CD4-positive, alpha-beta T cell treated with Interleukin-4 for 1 hour (primary cell): ENCODE measurements around the gene LRATD1.

Experiments used
- DNase-seq, 2 donors: peaks; one replicate each; pipeline ENCODE4 v3.0.0-alpha.2; 2020 to 2022

The LRATD1 gene

GRCh38 chr2:14634182-14634488 is 1.6 kb downstream of the LRATD1 start:
- DNase-seq, result no peak

GRCh38 chr2:14634489-14635390 is 2.2 kb downstream of the LRATD1 start:
- no peak for DNase-seq

GRCh38 chr2:14635391-14635871 is 2.9 kb downstream of the LRATD1 start:
- DNase-seq, result no peak

- no peak for DNase-seq
Observed at GRCh38 chr2:14638488-14638887, 6.0 kb downstream of the LRATD1 start.

GRCh38 chr2:14641116-14641515 is 8.6 kb downstream of the LRATD1 start:
- DNase-seq, result no peak

- DNase-seq, result no peak
Observed at GRCh38 chr2:14642499-14642898, 10.0 kb downstream of the LRATD1 start.

GRCh38 chr2:14647714-14648113 is 15.2 kb downstream of the LRATD1 start:
- no peak for DNase-seq

GRCh38 chr2:14650066-14650465 is 17.5 kb downstream of the LRATD1 start:
- no peak for DNase-seq

- DNase-seq, result no peak
Observed at GRCh38 chr2:14654835-14655282, 22.3 kb downstream of the LRATD1 start.

GRCh38 chr2:14656146-14656545 is 23.6 kb downstream of the LRATD1 start:
- no peak for DNase-seq

- no peak for DNase-seq
Observed at GRCh38 chr2:14661163-14661562, 28.6 kb downstream of the LRATD1 start.

GRCh38 chr2:14673351-14673875 is 40.9 kb downstream of the LRATD1 start:
- no peak for DNase-seq

- no peak for DNase-seq
Observed at GRCh38 chr2:14675489-14675888, 43.0 kb downstream of the LRATD1 start.

GRCh38 chr2:14676371-14676770 is 43.9 kb downstream of the LRATD1 start:
- DNase-seq, result no peak

GRCh38 chr2:14677039-14677438 is 44.5 kb downstream of the LRATD1 start:
- DNase-seq, result no peak

GRCh38 chr2:14678761-14679160 is 46.2 kb downstream of the LRATD1 start:
- no peak for DNase-seq

GRCh38 chr2:14681608-14682007 is 49.1 kb downstream of the LRATD1 start:
- no peak for DNase-seq
